Breast epithelium (tissue), 4 donors: Measurements from ENCODE around the gene RNASE7. TPM values are rescaled to one million over a fixed set of nuclear protein-coding genes. Genes with fewer than 3 reads are reported as not detected.

Experiments
- DNase-seq, 2 donors: peaks; one replicate each; pipeline ENCODE4 v3.0.0-alpha.2; 2019; ENCODE audit warnings: low spot score in 2 of 2
- H3K27ac ChIP-seq, 2 donors: fragments of 200-600 bp; sonication (generic) in 1 of 2; one replicate each; pipeline ENCODE4 v1.5.1; 2016 to 2019; ENCODE audit warnings: mild to moderate bottlenecking in 1 of 2
- H3K27me3 ChIP-seq, 2 donors: fragments of 200-600 bp; sonication (generic) in 1 of 2; one replicate each; pipeline versions ENCODE4 v1.5.1 to v1.6.0; 2017 to 2019; ENCODE audit warnings: control low read depth in 1 of 2, mild to moderate bottlenecking in 1 of 2
- H3K36me3 ChIP-seq: fragments of 200-600 bp; one replicate; pipeline ENCODE4 v1.5.1; 2019
- H3K4me1 ChIP-seq, 2 donors: fragments of 200-600 bp; sonication (generic); one replicate each; pipeline ENCODE4 v1.5.1; 2016 to 2019; ENCODE audit warnings: control low read depth in 1 of 2
- H3K4me3 ChIP-seq, 3 donors: fragments of 200-600 bp; sonication (generic); 1 replicate in 2 of 3; 2 replicates in 1 of 3; pipeline ENCODE4 v1.5.1; 2016 to 2019; ENCODE audit warnings: mild to moderate bottlenecking in 3 of 3, moderate library complexity in 2 of 3
- H3K9me3 ChIP-seq, 2 donors: fragments of 200-600 bp; sonication (generic) in 1 of 2; one replicate each; pipeline ENCODE4 v1.5.1; 2016 to 2019; ENCODE audit warnings: control low read depth in 1 of 2
- POLR2A ChIP-seq: fragments of 450-650 bp; IDR thresholded peaks from one replicate; pipeline ENCODE4 v1.6.1; 2016; ENCODE audit warnings: antibody characterized with exemption, mild to moderate bottlenecking, moderate library complexity
- POLR2AphosphoS5 ChIP-seq, 3 donors: sonication (generic); formaldehyde crosslinking; IDR thresholded peaks; one replicate each; pipeline ENCODE4 v1.6.1; 2017; ENCODE audit warnings: antibody characterized with exemption in 3 of 3
- intact Hi-C: fragments of 100-400 bp; cut with DNase I; formaldehyde crosslinking; loops from one replicate; pipeline ENCODE4 v1.15.1; 2023; ENCODE audit warnings: low total_unique reads
- total RNA-seq, 3 donors: library from RNA; depleted of rRNA; stranded (reverse); fragments of >200 nt; gene quantifications; one replicate each; pipeline ENCODE4 v1.1.0, GENCODE V29; 2016
- TF ChIP-seq, protein P1 (sequence below), 3 donors: fragments of 450-650 bp; IDR thresholded peaks; one replicate each; pipeline ENCODE4 v1.5.1; 2016 to 2017; ENCODE audit warnings: antibody characterized with exemption in 3 of 3, mild to moderate bottlenecking in 3 of 3, moderate library complexity in 3 of 3

RNASE7 gene
- total RNA-seq, 3 donors from 2014 or later: 1.6 to 3.1 TPM; not detected in 1

GRCh38 chr14:21068521-21069387 lies 26.6 kb downstream of the RNASE7 start:
- Histone ChIP-seq H3K4me1 (peaks cover 4 to 17% of the 10 kb centered on the region in 2 donors), H3K4me3 (peak overlapping the region; percentile 68 to 86 (median 73)), H3K36me3 (no peaks in the 10 kb centered on the region), H3K27ac (peak overlapping the region; percentile 91 to 92), H3K9me3 (no peaks in the 10 kb centered on the region), H3K27me3 (no peaks in the 10 kb centered on the region)
- TF ChIP-seq, protein P1, sequence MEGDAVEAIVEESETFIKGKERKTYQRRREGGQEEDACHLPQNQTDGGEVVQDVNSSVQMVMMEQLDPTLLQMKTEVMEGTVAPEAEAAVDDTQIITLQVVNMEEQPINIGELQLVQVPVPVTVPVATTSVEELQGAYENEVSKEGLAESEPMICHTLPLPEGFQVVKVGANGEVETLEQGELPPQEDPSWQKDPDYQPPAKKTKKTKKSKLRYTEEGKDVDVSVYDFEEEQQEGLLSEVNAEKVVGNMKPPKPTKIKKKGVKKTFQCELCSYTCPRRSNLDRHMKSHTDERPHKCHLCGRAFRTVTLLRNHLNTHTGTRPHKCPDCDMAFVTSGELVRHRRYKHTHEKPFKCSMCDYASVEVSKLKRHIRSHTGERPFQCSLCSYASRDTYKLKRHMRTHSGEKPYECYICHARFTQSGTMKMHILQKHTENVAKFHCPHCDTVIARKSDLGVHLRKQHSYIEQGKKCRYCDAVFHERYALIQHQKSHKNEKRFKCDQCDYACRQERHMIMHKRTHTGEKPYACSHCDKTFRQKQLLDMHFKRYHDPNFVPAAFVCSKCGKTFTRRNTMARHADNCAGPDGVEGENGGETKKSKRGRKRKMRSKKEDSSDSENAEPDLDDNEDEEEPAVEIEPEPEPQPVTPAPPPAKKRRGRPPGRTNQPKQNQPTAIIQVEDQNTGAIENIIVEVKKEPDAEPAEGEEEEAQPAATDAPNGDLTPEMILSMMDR (IDR thresholded peaks at IDR 0.05): peak; percentile 58 to 63 (median 59)
- TF ChIP-seq POLR2AphosphoS5 (IDR thresholded peaks at IDR 0.05) (no peak), POLR2A (no peak)
- DNase-seq: no peak
- intact Hi-C loops: loop anchor here (10.0 kb wide), 1 partner anchor 94 kb away; no protein-coding TSS in a partner anchor

GRCh38 chr14:21069388-21070082 lies 27.4 kb downstream of the RNASE7 start:
- Histone ChIP-seq H3K4me3 (peak overlapping the region; percentile 68 to 86 (median 73)), H3K9me3 (no peaks in the 10 kb centered on the region), H3K27ac (peak overlapping the region; percentile 91 to 92), H3K36me3 (no peaks in the 10 kb centered on the region), H3K4me1 (peaks cover 4 to 17% of the 10 kb centered on the region in 2 donors), H3K27me3 (no peaks in the 10 kb centered on the region)
- TF ChIP-seq POLR2A: no peak
- TF ChIP-seq POLR2AphosphoS5 (IDR thresholded peaks at IDR 0.05): no peak
- TF ChIP-seq, protein P1 (IDR thresholded peaks at IDR 0.05): no peak
- DNase-seq: peak in 1 of 2 donors; percentile 59
- intact Hi-C loops: loop anchor here (10.0 kb wide), 1 partner anchor 95 kb away; no protein-coding TSS in a partner anchor

- H3K4me3 ChIP-seq: peak within 1 kb of the TSS; percentile 68 to 86 (median 73)
- peak within 1 kb of the TSS; percentile 91 to 92 for H3K27ac ChIP-seq
- TF ChIP-seq, protein P1 (IDR thresholded peaks at IDR 0.05): no peak
- no peak for TF ChIP-seq POLR2A
- no peak for TF ChIP-seq POLR2AphosphoS5 (IDR thresholded peaks at IDR 0.05)
- no peaks in the 10 kb centered on the region for H3K27me3 ChIP-seq
- H3K9me3 ChIP-seq: no peaks in the 10 kb centered on the region
- no peaks in the 10 kb centered on the region for H3K36me3 ChIP-seq
- no peak for DNase-seq
- intact Hi-C loops: no loop called here
- H3K4me1 ChIP-seq: peaks cover 4 to 17% of the 10 kb centered on the region in 2 donors
These were observed 28.0 kb downstream of the RNASE7 start, which contains the start of gene ARHGEF40 for GRCh38 chr14:21070083-21070609. ARHGEF40 (plus strand) TSS chr14:21070304; CDS start chr14:21070397, 93 bp downstream.

DNA sequence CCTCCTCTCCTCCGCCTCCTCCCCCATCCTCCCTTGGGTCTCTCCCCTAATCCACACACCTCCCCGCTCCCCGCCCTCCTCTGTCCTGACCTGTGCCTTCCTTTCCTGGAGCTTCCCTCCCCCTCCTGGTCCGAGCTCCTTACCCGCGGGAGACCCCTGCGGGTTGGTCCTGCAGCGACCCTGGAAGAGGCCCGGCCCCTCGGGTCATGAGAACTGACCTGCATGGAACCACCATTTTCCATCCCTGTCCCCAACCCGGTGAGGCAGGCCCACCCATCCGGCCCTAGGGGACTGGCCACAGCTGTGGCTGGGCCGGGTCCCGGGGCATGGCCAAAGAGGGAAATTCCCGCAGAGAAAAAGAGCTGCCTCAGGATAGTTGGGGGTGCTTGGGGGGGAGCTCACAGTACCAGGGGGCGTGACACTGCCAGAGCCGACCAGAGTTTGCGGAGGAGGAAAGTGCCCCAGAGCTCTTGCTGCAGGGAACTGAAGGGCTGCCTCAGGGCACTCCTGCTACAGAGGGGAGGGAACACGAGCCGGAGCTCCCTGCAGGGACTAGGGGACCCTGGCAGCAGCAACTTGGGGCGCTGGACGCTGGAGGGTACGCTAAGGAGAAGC lies 28.6 kb downstream of the RNASE7 start:
- H3K4me3 ChIP-seq: peak overlapping the region; percentile 68 to 86 (median 73)
- no peaks in the 10 kb centered on the region for H3K27me3 ChIP-seq
- H3K9me3 ChIP-seq: no peaks in the 10 kb centered on the region
- H3K27ac ChIP-seq: peak overlapping the region; percentile 91 to 92
- peak in 1 of 2 donors; percentile 48 for DNase-seq
- TF ChIP-seq POLR2A (no peak), POLR2AphosphoS5 (IDR thresholded peaks at IDR 0.05) (no peak)
- TF ChIP-seq, protein P1 (IDR thresholded peaks at IDR 0.05): no peak
- peaks cover 4 to 17% of the 10 kb centered on the region in 2 donors for H3K4me1 ChIP-seq
- intact Hi-C loops: no loop called here
- H3K36me3 ChIP-seq: no peaks in the 10 kb centered on the region
